GM12891 (cell line): ENCODE measurements around the gene CENPT.

Experiments
- PAX5 ChIP-seq: IDR thresholded peaks from 2 replicates; pipeline ENCODE4 v1.6.1; 2011; ENCODE audit warnings: low read length, moderate library complexity, mild to moderate bottlenecking; ENCODE audit not compliant: insufficient read depth, severe bottlenecking
- POLR2A ChIP-seq: IDR thresholded peaks from 2 replicates; pipeline ENCODE4 v1.6.1; 2011; ENCODE audit warnings: low read depth, low read length, control low read depth
- POLR2AphosphoS5 ChIP-seq: IDR thresholded peaks from 2 replicates; pipeline ENCODE4 v1.6.1; 2011; ENCODE audit warnings: low read depth, low read length, control low read depth
- POU2F2 ChIP-seq: IDR thresholded peaks from 2 replicates; pipeline ENCODE4 v1.6.1; 2011; ENCODE audit warnings: low read depth, mild to moderate bottlenecking, control low read depth, low read length, moderate library complexity
- SPI1 ChIP-seq: IDR thresholded peaks from 2 replicates; pipeline ENCODE4 v1.6.1; 2011; ENCODE audit warnings: low read depth, low read length, control low read depth
- TAF1 ChIP-seq: IDR thresholded peaks from 2 replicates; pipeline ENCODE4 v1.6.1; 2011; ENCODE audit warnings: low read depth, low read length, control low read depth

DNA sequence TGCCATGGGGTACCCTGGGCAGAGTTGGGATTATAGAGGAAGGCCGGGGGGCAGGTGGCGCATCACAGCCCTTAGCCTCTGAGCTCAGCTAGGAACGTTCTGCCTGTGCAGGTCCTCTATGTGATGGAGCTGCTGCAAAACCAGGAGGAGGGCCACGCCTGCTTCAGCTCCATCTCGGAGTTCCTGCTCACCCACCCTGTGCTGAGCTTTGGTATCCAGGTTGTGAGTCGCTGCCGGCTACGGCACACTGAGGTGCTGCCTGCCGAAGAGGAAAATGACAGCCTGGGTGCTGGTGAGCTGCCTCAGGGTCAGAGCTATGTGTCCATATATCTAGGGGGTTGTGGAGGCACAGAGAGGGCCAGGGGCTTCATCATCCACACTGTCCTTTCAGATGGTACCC is 31.4 kb upstream of the CENPT start:
- no peak for TF ChIP-seq POLR2A
- no peak for TF ChIP-seq SPI1
- no peak for TF ChIP-seq POU2F2
- TF ChIP-seq TAF1 = no peak
- no peak for TF ChIP-seq POLR2AphosphoS5
- TF ChIP-seq PAX5 = no peak
